OCI-LY3 (cell line): ENCODE measurements around the gene TAT.

Experiments
- EZH2phosphoT487 ChIP-seq: fragments of 200-600 bp; shearing (Covaris generic); IDR thresholded peaks from 2 replicates; pipeline ENCODE4 v1.6.1; 2018; ENCODE audit warnings: antibody characterized with exemption, mixed run types, low read depth
- TF ChIP-seq, protein P1 (sequence below): fragments of 200-600, 300-600 bp; sonication (generic); IDR thresholded peaks from 2 replicates; pipeline ENCODE4 v1.5.1; 2014; ENCODE audit warnings: antibody characterized with exemption, low read length, low read depth

- no peak for TF ChIP-seq EZH2phosphoT487
- TF ChIP-seq, protein P1, sequence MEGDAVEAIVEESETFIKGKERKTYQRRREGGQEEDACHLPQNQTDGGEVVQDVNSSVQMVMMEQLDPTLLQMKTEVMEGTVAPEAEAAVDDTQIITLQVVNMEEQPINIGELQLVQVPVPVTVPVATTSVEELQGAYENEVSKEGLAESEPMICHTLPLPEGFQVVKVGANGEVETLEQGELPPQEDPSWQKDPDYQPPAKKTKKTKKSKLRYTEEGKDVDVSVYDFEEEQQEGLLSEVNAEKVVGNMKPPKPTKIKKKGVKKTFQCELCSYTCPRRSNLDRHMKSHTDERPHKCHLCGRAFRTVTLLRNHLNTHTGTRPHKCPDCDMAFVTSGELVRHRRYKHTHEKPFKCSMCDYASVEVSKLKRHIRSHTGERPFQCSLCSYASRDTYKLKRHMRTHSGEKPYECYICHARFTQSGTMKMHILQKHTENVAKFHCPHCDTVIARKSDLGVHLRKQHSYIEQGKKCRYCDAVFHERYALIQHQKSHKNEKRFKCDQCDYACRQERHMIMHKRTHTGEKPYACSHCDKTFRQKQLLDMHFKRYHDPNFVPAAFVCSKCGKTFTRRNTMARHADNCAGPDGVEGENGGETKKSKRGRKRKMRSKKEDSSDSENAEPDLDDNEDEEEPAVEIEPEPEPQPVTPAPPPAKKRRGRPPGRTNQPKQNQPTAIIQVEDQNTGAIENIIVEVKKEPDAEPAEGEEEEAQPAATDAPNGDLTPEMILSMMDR = no peak
Measured at GRCh38 chr16:71622088-71622487, 45.2 kb upstream of the TAT start.
